ENCODE data around the gene CST9L. TPM values are rescaled to one million over a fixed set of nuclear protein-coding genes. Genes with fewer than 3 reads are reported as not detected.

CST9L gene, protein sequence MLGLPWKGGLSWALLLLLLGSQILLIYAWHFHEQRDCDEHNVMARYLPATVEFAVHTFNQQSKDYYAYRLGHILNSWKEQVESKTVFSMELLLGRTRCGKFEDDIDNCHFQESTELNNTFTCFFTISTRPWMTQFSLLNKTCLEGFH
- not detected in 2 replicates for total RNA-seq

DNA sequence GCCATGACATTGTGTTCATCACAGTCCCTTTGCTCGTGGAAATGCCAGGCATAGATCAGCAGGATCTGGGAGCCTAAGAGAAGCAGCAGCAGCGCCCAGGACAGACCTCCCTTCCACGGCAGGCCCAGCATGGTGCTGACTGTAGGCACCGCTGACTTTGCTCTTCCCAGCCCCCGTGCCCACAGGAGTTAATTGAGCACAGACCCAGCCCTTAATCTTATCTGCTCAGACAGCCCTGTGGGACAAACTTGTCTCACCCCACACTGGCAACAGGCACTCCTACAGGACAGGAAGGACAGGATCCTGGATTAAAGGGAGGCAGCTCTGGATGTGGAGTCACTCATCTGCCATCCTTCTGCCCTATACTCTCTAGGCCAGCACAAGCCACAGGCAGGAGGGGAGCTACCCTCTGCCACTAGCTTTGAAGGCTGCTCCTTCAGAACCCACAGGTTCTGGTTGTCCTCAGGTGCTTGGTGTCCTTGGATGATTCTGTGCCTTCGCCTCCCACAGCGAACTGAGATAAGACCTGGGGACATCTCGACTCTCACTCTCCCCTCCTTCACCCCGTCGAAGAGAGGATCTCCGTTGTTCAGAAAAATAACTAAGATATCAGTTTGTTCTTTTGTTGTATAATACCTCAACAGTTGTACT lies at the start of gene CST9L:
Gene CST9L (minus strand): TSS at position 165 of the 651 bp plus-strand sequence. CDS start 34 bp downstream, at position 131.
- intact Hi-C loops (cut with micrococcal nuclease) = no loop called here

DNA sequence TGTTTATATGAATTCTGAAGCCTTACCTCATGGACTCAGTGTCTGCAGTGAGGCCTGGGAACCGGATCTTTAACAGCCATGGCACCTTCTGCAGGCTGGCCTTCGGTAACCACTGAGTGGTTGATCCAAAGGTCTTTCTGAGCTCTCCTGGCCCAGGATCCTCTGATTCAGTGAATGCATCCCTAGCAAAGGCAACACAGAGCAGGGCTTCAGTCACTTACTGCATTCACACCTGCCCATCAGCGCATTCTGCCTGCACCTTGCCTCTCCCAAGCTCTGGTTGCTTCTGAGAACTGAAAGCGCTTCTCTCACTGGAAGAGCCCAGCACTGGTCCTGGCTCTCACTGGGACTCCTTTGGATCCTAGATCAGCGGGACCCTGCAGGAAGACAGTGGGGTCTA lies 45.9 kb upstream of the CST9L start:
- intact Hi-C loops (cut with micrococcal nuclease) = no loop called here

DNA sequence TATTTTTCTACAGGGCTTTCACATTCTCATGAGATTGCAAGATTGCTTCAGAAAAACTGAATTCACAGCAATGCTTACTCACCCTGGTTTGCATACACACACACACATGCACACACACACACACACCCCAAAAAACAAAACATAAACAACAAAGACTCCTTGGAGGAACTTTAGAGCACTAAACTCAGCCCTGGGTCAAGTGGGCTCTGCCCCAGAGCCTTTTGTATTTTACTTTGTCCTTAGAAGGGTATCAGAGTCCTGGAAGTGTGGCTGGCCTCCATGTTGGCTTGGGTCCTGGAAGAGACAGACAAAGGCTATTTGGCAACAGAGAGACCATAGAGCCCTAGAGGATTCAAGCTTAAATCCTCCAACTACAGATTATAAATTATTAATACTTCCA lies 45.4 kb upstream of the CST9L start:
- intact Hi-C loops (cut with micrococcal nuclease) = no loop called here

DNA sequence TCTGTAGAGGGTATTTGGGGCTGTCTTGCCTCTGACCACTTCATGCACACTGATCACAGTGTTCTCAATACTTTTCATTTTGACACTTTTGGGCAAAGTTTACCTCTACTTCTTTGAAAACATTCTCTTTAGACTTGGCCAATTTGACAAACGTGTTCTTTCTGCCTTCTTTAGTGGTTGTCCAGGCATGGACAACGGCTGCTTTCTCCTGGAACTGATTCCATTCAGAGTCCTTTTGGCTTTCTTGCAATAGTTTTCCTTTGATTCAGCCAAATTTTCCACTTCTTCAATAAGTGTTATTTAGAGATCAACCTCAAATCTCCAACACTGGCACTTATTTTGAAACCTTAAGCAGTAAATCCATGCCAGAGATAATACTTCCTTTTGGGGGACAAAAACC lies 44.1 kb upstream of the CST9L start:
- intact Hi-C loops (cut with micrococcal nuclease) = no loop called here

DNA sequence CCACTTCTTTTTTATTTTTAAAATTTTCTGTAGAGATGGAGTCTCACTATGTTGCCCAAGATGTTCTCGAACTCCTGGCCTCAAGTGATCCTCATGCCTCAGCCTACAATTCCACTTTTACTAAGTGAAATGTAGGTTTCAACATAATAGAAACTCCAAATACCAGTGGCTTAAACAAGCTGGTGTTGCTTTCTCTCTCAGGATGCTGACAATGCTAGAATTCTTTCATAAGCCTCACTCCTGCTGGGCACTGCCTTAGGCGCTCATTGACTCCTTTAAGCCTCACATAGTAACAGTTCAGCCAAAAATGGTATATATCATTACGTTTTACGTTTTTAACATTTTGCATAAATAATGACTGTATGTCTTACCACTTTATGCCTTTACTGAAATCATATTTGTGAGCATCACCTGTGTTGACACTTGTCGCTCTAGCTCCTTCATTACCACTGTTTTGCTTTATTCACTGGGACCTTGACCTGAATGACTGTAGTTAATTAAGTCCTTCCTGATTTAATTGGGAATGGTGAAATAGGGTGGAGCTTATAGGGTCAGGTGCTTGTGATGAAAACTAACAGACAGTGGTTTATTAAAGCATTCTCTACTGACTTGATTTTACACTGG lies 41.3 kb upstream of the CST9L start:
- intact Hi-C loops (cut with micrococcal nuclease) = no loop called here

DNA sequence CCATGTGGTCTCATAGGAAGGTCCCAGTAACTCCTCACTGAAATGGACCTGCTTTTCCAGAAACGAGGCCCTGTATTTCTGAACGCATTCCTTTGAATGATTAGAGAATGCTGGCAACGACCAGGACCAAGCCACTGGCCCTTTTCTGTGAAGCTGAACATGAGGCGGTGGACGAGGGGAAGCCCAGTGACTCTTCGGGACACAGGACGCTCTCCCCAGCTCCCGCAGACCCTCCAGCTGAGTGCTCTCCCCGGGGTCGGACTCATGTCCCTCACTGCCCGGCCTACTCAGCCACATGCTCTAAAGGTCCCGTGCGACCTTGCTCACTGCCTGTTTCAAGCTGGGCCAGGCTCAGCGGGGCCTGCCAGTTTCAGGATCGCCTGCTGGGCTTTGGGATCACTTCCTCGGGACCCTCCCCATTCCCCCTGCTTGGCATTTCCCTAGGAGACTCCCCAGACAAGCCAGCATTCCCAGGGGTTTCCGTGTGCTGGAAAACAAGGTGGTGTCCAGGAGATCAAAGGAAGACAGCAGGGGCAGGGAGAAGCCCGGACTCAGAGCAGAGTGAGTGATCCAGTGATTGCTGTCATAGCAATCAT lies 40.1 kb upstream of the CST9L start:
- intact Hi-C loops (cut with micrococcal nuclease) = no loop called here

DNA sequence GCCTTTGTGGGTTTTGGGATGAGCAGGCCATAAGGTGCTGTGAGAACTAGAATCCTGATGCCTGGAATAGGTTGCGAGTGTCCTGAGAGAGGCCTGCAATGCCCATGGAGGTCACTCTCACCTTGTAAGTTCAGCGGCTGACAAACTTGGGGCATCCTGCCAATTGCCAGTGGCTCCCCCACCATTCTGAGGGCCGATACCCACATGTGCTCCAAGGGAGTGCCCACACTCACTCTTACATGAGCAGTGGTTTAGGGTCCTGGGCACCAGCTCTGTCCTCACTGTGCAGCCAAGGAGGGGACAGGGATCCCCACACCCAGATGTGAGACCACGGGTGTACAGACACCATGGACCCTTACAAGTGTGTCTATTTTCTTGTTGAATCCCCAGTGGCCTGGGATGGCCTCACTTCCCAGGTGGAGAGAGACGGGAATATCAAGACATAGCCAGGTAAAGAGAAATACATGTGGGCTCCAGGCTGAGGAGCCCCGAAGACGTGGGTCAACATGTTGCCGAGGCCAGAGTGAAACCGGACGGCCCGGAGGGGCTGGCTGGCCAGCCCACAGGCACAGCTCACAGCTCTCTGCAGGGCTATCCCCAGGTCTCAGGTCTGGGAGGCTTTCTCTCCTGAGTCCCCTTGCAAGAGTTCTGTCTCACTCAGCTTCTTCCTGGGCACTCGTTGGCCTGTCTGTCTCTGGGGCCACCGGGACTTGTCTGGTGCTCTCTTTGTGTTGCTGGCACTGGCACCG lies 39.4 kb upstream of the CST9L start:
- intact Hi-C loops (cut with micrococcal nuclease) = no loop called here

DNA sequence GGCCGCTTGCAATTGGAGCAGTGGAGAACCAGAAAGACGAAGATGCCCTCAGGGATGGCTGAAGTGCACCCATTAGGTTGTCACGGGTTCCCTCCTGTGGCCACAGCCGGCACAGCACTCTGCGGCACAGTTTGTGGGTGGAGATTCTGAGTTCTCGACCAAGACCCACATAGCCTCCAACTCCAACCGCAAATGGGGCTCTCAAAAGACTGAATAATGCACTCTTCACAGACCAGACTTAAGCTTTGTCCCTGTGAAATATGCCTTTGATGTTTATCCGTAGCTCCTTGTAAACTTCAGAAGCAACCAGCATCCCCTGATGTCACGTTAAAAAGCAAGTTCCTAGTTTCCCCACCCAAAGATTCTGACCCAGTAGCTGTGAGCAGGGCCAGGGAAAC lies 38.4 kb upstream of the CST9L start:
- intact Hi-C loops (cut with micrococcal nuclease) = loop anchor here (1.0 kb wide), 2 partner anchors 165 to 256 kb away; partner anchors contain the start of gene NXT1

DNA sequence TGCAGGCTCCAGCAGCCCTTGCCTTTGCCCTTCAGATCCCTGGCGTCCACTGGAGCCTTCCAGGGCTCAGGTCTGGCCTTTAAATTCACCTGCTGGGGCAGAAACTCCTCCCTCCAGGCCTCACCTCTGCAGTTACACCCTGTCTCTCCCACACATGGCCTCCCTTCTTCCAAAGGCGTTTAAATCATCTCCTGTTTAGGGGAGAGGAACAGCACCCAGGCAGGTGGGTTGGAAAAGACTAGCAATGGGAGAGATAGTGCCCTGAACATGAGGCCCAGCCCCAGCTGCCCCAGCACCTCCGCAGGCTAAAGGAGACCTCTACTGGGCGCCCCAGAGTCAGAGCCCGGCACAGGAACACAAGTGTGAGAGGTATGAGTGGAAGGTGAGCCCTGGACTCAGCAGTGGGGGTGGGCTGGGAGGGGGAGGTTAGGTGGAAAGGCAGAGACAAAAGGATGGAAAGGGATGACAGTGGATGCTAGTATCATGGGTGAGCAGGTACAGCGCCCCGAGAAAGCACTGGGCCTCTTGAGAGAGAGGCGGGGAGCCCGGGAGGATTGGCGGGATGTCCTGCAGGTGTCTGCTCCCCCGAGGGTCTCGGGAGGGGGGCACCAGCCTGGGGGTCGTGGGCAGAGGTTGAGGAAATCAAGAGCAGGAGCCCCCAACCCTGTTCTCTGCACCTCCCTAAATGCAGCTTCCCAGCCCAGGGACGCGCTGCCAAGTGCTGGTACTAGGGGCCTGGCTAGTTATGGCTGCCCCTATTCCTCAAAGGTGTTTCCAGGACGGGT lies 37.8 kb upstream of the CST9L start, which contains the start of gene CST9:
Gene CST9 (minus strand): TSS at position 51 of the 785 bp plus-strand sequence. CDS start 53 bp downstream, outside the sequence.
- intact Hi-C loops (cut with micrococcal nuclease) = loop anchor here (1.0 kb wide), 2 partner anchors 165 to 256 kb away; partner anchors contain the start of gene NXT1

DNA sequence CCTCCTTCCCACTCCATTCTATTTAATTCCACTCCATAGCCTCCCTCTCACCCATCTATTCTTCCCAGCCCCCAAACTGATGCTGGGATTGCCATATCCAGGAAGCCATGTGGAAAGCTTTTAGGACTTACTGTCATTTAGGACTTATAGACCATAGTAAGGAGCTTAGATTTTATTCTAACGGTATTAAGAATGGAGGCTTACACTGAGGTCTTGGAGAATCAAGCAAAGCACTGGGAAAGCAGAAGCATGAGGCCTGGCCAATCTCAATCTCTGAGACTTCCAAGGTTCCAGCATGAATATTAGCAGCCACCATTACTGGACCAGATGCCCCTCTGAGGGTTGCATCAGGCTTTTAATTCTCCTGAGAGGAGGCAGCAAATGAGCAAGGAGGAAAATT lies 36.0 kb upstream of the CST9L start:
- intact Hi-C loops (cut with micrococcal nuclease) = no loop called here

DNA sequence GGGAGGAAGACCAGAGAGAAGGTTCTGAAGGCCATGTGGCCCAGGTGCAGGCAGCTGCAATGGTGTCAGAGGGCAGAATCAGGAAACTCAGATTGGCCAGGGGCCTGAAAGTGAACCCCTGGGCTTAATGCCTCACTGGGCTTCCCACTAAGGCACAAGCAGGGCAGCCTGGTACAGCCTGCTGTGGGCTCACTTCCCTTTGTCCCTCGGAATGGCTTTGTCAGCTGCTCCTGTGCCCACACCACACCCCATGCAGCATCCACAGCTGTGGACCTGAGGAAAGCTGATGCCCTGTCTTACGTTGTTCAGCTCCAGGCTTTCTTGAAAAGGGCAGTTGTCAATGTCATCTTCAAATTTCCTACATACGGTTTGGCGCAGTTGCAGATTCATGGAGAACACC lies 35.0 kb upstream of the CST9L start:
- intact Hi-C loops (cut with micrococcal nuclease) = no loop called here

DNA sequence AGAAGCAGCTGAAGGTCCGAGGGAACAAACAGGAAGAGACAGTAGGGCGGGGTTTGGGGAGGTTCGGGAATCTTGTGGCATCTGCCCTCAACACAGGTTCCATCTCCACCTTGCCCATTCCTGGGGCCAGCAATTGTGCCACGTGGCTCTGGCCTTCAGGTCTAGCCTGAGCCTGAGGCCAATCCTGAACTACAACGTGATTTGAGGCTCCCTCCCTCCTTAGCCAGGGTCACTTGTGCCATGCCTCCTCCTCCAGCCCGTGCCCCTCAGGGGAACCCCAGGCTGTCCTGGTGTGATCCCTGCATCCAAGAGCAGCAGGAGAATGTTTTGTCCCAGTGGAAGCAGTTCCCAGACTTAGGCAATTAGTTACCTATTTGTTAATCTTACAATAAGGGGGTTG lies 34.4 kb upstream of the CST9L start:
- intact Hi-C loops (cut with micrococcal nuclease) = no loop called here

DNA sequence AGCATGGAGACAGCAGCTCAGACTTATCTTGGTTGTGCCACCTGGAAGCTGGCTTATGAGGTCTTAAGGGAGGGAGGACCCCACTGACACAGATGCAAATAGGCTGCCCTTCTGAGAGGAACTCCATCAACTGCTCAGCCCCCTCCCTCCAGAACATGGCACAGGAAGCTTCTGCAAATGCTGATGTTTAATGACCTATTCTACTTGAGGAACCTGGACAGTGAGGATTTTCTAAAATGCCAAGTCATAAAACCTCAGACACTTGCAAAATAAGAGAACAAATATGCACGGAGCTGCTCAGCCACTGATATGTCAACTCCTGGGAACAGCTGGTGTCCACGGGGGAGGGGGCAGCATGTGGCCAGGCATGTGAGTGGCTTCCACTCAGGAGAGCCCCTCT lies 34.0 kb upstream of the CST9L start:
- intact Hi-C loops (cut with micrococcal nuclease) = no loop called here

DNA sequence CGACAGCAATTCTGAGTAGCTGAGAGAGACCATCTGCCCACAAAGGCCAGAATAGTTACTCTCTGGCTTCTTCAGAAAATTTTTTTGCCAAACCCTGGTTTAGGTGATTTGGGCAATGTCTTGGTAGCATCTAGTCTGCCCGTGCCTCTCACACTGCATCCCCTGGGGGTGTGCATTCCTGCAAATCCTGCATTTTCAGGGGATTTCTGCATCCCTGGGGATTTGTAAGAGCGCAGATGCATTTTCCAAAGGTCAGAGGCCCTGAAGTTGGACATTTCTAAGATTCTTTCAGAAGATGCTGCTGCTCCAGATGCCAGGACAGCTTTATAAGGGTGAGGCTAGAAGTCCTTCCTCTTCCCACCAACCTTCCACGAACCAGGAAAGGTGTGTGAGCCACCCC lies 33.4 kb upstream of the CST9L start:
- intact Hi-C loops (cut with micrococcal nuclease) = no loop called here

DNA sequence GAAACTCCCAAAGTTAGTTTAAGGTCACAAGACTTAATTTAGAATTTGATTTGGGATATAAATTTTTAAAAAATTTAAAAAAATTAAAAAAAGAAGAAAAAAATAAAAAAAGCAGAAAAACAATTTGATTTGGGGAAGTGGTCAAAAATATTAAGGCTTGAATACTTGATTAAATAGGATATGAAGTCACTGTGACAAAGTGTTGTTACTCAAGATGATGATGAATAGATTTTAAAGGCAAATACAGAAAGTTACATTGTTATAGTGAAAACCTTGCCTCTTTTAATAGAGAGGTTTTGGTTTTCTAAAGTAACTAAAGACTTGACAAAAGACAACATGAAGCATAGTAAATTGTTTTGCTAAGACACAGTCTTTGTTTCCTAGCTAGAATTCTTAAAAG lies 30.2 kb upstream of the CST9L start:
- intact Hi-C loops (cut with micrococcal nuclease) = no loop called here

DNA sequence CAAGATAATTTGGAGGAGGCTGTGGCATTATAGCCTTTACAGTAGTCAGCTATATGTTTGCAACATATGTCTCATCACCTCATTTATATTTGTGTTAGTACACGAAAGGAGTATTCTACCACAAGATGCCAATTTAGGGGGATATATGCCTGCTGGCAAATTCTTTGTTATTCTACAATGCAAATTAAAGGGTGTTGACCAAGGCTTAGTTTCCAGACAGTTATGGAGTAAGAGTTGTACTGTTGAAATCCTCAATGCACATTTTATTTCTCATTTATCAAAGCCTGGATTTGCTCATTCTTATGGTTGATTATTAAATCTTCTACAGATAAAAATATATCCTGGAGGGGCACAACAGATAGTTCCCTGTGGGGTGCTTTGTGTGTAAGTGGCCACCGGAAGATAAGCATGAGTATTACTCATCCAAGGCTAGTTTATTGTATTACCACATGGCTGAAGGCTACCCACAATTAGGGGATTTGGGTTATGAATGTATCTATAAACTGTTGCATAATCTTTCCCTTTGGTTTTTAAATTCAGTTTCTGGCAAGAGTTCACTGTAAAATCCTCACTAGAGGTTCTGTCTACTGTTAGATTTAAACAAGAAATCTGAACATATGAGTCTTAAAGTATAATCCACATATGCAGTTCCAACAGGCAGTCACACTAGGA lies 28.4 kb upstream of the CST9L start:
- intact Hi-C loops (cut with micrococcal nuclease) = no loop called here

DNA sequence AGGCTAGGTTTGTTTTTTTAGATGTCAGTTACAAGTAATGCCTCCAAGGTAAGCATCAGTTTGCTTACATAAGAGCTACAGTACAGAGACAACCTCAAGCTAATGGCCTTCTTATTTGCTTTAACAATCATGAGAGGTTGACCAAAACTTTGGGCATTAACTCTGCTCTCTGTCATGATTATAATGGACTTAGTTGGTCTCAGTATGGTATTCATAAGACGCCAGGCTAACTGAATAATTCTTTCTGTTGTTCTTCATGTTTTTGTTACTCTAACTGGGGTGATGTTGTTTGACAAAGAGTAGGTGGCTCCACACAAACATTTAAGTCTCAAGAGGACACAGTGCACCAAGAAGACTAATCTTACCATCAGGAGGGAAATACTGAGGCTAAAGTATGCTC lies 27.7 kb upstream of the CST9L start:
- intact Hi-C loops (cut with micrococcal nuclease) = no loop called here

DNA sequence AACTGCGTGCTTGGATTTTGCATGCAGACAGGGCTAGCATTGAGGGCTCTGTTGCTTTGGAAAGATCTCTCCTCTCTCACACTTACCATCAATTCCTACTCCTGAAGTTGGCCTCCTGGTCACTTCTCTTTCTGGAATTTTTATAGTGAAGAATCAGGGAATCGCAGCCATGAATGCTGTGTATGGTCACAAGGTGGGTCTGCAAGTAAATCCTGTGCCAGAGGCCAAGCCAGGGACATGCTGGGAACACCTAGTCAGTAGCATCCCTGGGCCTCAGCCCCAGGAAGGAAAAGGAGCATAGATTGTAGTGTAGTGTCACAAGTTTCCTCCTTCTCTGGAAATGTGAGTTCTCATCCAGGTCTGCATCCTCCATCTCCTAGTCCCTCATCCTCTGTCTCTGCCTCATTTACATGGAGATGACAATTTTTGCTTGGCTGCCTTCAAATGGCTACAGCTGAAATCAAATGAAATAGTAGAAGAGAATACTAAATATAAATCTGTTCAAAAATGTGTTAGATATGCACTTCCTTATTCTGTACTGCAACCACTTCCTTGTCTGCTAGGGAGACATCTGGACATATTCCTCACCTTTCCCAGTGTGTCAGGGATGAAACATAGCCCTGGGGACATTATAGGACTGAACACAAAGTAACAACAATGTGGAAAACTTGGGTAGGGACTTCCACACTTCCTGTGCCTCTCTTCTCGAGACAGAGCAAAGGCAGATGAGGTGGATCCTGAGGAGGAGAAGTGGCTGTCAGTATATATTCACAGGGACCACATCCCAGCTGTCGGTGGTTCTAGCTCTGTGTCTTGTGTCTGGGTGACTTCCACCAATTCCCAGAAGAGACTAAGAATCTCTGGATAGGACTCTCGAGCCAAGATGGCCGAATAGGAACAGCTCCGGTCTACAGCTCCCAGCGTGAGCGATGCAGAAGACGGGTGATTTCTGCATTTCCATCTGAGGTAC lies 20.4 kb upstream of the CST9L start:
- intact Hi-C loops (cut with micrococcal nuclease) = no loop called here

DNA sequence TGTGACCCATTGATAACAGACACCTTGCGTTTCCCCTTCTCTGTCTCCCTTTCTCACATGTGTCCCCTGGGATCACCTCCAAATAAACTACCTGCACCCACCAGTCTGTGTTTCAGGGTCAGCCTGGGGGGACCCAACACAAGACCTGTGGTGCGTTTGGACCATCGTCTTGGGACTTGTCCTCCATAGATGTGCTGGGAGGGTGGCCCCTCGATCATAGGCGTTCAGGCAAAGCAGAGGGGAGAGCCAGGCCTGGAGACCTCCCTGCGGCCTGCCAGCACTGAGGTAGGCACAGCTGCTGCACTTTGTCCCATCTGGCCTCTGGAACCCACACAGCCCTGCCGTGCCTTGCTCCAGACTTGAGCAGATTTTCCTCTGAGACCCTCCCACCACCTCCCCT lies 19.3 kb upstream of the CST9L start:
- intact Hi-C loops (cut with micrococcal nuclease) = no loop called here

Measured in T-helper 2 cell treated with Interferon-gamma antibody and Interleukin-4, amounts not matched to agents 100 ng/mL and 5 ng/mL, for 36 hours (primary cell).